ENCODE measurements around the gene DENND4A. TPM values are rescaled to one million over a fixed set of nuclear protein-coding genes. Genes with fewer than 3 reads are reported as not detected.

DENND4A gene
- total and polyA plus RNA-seq, 9 of the 15 experiments (the other 6 are each of a cell fraction or from before 2014, with no cell fraction given) = 6.8 to 32.3 (median 19.9) TPM

DNA sequence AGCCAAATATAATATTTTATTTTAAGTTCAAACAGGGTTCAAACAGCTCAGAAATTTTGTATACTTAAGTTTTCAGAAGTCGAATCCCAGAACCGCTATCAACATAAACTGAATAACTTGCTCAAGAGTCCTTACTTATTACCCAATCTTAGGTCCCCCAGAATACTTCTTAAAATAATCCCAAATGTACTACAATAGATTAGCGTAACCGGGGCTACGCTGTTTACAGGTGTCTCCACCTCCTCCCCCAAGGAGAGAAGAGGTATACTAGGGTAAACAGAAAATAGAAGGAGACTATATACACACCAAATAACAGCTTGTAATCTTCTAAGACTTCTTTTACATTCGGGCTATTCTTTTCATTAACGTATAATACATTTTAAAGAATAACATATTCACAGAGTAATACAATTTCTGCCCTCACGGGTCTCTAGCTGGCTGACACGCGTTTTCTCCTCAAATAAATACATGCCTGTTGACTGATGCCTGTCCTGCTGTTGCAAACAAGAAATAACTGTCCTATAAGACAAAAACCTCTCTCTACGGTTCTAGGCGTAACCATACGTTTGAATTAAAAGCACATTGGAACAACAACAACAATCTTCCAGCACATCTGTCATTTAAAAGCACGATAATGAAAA lies 1.3 kb downstream of the DENND4A start (continued):
- TF ChIP-seq CEBPB (tag; IDR thresholded peaks at IDR 0.05) (peak; percentile 91), SIN3A (IDR thresholded peaks at IDR 0.05; ENCODE audit: borderline replicate concordance in 2 of 2, control insufficient read depth in 1 of 2, low read depth in 2 of 2, low read length in 2 of 2) (peak in 1 of 2 experiments; percentile 24; a peak in 1 of 4 replicates), CHD4 (IDR thresholded peaks at IDR 0.05; ENCODE audit: insufficient read depth, insufficient replicate concordance, low read depth, low read length, poor library complexity, severe bottlenecking) (no peak), ZNF354B (CRISPR knock-in tag; IDR thresholded peaks at IDR 0.05) (no peak)

DNA sequence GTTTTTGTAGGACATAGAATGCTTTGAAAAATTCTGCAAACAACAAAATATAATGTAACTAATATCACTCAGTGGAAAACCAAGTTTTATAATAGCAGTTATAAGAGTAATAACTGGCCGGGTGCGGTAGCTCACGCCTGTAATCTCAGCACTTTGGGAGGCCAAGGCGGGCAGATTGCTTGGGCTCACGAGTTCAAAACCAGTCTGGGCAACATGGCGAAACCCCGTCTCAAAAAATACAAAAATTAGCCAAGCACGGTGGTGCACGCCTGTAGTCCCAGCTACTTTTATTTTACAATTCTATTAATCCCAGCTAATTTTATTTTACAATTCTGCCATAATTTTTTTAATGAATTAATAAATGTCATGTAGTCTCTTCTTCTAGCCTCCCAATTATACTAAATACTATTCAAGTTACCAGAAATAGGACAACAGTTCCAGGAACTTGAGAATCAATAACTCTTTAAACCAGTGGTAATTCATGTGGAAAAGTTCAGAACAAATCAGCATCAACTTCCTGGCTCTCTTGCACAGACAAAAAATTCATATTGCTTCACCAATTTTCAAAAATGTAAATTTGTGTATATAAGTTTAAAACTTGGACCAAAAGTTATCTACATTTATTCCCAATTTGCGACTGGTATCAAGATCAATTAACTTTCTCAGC lies 2.2 kb downstream of the DENND4A start:
- Histone ChIP-seq H3K4me3 (peak overlapping the region; percentile 76; the same call in 1 of the 2 replicates), H3K9me3 (replicated peaks; ENCODE audit: control insufficient read depth, insufficient read depth, low read depth, low read length) (no peaks in the 10 kb centered on the region), H3K27ac (ENCODE audit: extremely low read depth, low read depth, low read length) (peak overlapping the region; percentile 88; the same call in 2 of the 3 replicates), H3K9ac (ENCODE audit: insufficient read depth in 1 of 2, low read depth in 2 of 2, low read length in 2 of 2) (peak overlapping the region; percentile 9 to 88), H3K9me1 (ENCODE audit: control insufficient read depth, insufficient read depth, low read length) (no peaks in the 10 kb centered on the region), H3K36me3 (ENCODE audit: control insufficient read depth, insufficient read depth, low read length) (no peaks in the 10 kb centered on the region), H2AFZ (ENCODE audit: low read depth, low read length) (no peak overlapping the region), H3K4me1 (replicated peaks in 1 of 2; ENCODE audit: control insufficient read depth in 2 of 2, insufficient read depth in 2 of 2, low read length in 2 of 2) (peaks cover 8 to 16% of the 10 kb centered on the region in 2 experiments; a peak in 4 of 5 replicates), H3K79me2 (ENCODE audit: control insufficient read depth, insufficient read depth, low read length) (peaks cover 76% of the 10 kb centered on the region), H3K4me2 (ENCODE audit: insufficient read depth, low read length) (peak overlapping the region; percentile 87), H3K27me3 (ENCODE audit: control insufficient read depth in 2 of 2, insufficient read depth in 2 of 2, low read length in 2 of 2) (no peaks in the 10 kb centered on the region), H4K20me1 (replicated peaks; ENCODE audit: control insufficient read depth, insufficient read depth, low read length) (no peaks in the 10 kb centered on the region)
- ATAC-seq (no peak), FAIRE-seq (peak; percentile 58), DNase-seq (ENCODE audit: extremely low read depth in 1 of 4, low spot score in 3 of 4) (no peak)
- 7% methylated on average over 10 of the region's 10 CpGs for WGBS (ENCODE audit: insufficient coverage, low coverage, missing lambda C conversion rate)
- ChIA-PET CTCF (ENCODE audit: low intra/inter-chr PET ratio) (no interaction called here), POLR2A (interaction anchor here (0.9 to 3.6 kb wide), 10 partner anchors 10 to 108 kb away, joined by 4 to 33 read pairs (median 6); partner anchors contain the start of gene RAB11A)
- no TSS peak for BruUV-seq (replicated peaks)
- in situ Hi-C loops (cut with MboI) (no loop called here), intact Hi-C loops (cut with micrococcal nuclease) (loop anchor here (5.0 kb wide), 1 partner anchor 77 kb away; the partner anchor contains the start of gene RAB11A)
- TF ChIP-seq, protein P1, sequence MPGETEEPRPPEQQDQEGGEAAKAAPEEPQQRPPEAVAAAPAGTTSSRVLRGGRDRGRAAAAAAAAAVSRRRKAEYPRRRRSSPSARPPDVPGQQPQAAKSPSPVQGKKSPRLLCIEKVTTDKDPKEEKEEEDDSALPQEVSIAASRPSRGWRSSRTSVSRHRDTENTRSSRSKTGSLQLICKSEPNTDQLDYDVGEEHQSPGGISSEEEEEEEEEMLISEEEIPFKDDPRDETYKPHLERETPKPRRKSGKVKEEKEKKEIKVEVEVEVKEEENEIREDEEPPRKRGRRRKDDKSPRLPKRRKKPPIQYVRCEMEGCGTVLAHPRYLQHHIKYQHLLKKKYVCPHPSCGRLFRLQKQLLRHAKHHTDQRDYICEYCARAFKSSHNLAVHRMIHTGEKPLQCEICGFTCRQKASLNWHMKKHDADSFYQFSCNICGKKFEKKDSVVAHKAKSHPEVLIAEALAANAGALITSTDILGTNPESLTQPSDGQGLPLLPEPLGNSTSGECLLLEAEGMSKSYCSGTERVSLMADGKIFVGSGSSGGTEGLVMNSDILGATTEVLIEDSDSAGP (CRISPR knock-in tag; IDR thresholded peaks at IDR 0.05) = no peak
- TF ChIP-seq BRD4 (IDR thresholded peaks at IDR 0.05) (no peak), KDM1A (IDR thresholded peaks at IDR 0.05) (peak; percentile 42 to 64; a peak in 3 of 4 replicates)
- TF ChIP-seq, protein P2, sequence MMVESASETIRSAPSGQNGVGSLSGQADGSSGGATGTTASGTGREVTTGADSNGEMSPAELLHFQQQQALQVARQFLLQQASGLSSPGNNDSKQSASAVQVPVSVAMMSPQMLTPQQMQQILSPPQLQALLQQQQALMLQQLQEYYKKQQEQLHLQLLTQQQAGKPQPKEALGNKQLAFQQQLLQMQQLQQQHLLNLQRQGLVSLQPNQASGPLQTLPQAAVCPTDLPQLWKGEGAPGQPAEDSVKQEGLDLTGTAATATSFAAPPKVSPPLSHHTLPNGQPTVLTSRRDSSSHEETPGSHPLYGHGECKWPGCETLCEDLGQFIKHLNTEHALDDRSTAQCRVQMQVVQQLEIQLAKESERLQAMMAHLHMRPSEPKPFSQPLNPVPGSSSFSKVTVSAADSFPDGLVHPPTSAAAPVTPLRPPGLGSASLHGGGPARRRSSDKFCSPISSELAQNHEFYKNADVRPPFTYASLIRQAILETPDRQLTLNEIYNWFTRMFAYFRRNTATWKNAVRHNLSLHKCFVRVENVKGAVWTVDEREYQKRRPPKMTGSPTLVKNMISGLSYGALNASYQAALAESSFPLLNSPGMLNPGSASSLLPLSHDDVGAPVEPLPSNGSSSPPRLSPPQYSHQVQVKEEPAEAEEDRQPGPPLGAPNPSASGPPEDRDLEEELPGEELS (CRISPR knock-in tag; IDR thresholded peaks at IDR 0.05; ENCODE audit: borderline replicate concordance) = no peak
- TF ChIP-seq, protein P3, sequence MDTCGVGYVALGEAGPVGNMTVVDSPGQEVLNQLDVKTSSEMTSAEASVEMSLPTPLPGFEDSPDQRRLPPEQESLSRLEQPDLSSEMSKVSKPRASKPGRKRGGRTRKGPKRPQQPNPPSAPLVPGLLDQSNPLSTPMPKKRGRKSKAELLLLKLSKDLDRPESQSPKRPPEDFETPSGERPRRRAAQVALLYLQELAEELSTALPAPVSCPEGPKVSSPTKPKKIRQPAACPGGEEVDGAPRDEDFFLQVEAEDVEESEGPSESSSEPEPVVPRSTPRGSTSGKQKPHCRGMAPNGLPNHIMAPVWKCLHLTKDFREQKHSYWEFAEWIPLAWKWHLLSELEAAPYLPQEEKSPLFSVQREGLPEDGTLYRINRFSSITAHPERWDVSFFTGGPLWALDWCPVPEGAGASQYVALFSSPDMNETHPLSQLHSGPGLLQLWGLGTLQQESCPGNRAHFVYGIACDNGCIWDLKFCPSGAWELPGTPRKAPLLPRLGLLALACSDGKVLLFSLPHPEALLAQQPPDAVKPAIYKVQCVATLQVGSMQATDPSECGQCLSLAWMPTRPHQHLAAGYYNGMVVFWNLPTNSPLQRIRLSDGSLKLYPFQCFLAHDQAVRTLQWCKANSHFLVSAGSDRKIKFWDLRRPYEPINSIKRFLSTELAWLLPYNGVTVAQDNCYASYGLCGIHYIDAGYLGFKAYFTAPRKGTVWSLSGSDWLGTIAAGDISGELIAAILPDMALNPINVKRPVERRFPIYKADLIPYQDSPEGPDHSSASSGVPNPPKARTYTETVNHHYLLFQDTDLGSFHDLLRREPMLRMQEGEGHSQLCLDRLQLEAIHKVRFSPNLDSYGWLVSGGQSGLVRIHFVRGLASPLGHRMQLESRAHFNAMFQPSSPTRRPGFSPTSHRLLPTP (IDR thresholded peaks at IDR 0.05; ENCODE audit: borderline replicate concordance, extremely low read depth, insufficient read length) = peak; percentile 9
